ENCODE data around the gene E2F3. TPM values are rescaled to one million over a fixed set of nuclear protein-coding genes. Genes with fewer than 3 reads are reported as not detected.

E2F3 gene
- total and polyA plus RNA-seq, 2 donors (not counting 3 experiments of a cell fraction or from before 2014, with no cell fraction given), result 8.6 to 22.0 TPM

DNA sequence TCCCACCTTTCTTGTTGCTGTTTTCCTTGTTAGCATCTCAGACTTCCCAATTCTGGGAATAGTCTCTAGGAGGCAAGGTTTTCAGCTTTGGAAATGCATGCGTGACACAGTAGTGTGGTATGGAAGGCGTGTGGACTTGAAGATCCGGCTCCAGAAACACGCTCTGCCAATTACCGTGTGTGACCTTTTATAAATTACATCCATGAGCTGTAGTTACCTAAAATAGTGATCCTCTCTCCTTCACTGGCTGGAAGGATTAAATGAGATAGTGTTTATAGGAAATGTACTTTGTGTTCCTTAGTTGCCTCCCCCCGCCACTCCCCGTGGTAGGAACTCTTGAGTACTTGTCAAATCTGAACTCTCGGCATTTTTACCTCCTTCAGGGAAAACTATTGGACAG lies 13.0 kb downstream of the E2F3 start:
- no peak overlapping the region for H3K9ac ChIP-seq (replicated peaks; ENCODE audit: extremely low read depth, insufficient read depth, low read length)
- H3K27me3 ChIP-seq (ENCODE audit: control insufficient read depth in 2 of 2, insufficient read depth in 2 of 2, low read length in 2 of 2), result no peaks in the 10 kb centered on the region
- no peak overlapping the region for H3K27ac ChIP-seq (ENCODE audit: insufficient read depth, low read depth, low read length)
- H3K4me2 ChIP-seq (ENCODE audit: insufficient read depth, low read length), result no peak overlapping the region
- intact Hi-C loops (cut with micrococcal nuclease) (no loop called here), dilution Hi-C loops (cut with MboI; ENCODE audit: extremely low pct_ligation_motif_present, low sequenced_read_pairs) (no loop called here)
- no peak overlapping the region for H3K4me3 ChIP-seq (replicated peaks in 1 of 3; ENCODE audit: insufficient read depth in 1 of 3, low read depth in 1 of 3, low read length in 3 of 3)
- no TSS peak for BruUV-seq (replicated peaks)
- H3K36me3 ChIP-seq (ENCODE audit: control insufficient read depth in 2 of 2, extremely low read depth in 1 of 2, insufficient read depth in 2 of 2, low read length in 2 of 2), result no peaks in the 10 kb centered on the region
- peaks cover 98% of the 10 kb centered on the region for H3K79me2 ChIP-seq (ENCODE audit: control insufficient read depth, insufficient read depth, low read length)
- no peak overlapping the region for H2AFZ ChIP-seq (ENCODE audit: low read depth, low read length)
- ChIA-PET CTCF (interaction anchor here (3.0 kb wide), 1 partner anchor 10 kb away, joined by 16 read pairs; no protein-coding TSS in a partner anchor), POLR2A (no interaction called here)
- H3K9me3 ChIP-seq (replicated peaks; ENCODE audit: control insufficient read depth, insufficient read depth, low read length), result no peaks in the 10 kb centered on the region
- no peak for DNase-seq (ENCODE audit: low read depth, low spot score)
- TF ChIP-seq GATA2 (IDR thresholded peaks at IDR 0.05; ENCODE audit: insufficient read depth, insufficient read length, low read depth, low read length) (no peak), FOS (IDR thresholded peaks at IDR 0.05; ENCODE audit: borderline replicate concordance, insufficient read depth, low read length) (no peak), JUN (IDR thresholded peaks at IDR 0.05; ENCODE audit: borderline replicate concordance, insufficient read depth, insufficient read length, low read depth) (no peak), POLR2A (IDR thresholded peaks at IDR 0.05; ENCODE audit: low read depth, low read length) (no peak), EZH2 (IDR thresholded peaks at IDR 0.05; ENCODE audit: borderline replicate concordance, low read depth, low read length, severe bottlenecking) (no peak), POLR2AphosphoS5 (IDR thresholded peaks at IDR 0.05; ENCODE audit: insufficient read depth, low read depth, low read length) (no peak)
- TF ChIP-seq, protein P1, sequence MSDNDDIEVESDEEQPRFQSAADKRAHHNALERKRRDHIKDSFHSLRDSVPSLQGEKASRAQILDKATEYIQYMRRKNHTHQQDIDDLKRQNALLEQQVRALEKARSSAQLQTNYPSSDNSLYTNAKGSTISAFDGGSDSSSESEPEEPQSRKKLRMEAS (IDR thresholded peaks at IDR 0.05; ENCODE audit: insufficient read depth, insufficient read length), result no peak
- peaks cover 4% of the 10 kb centered on the region for H4K20me1 ChIP-seq (replicated peaks; ENCODE audit: control insufficient read depth, extremely low read depth, insufficient read depth, low read length)
- H3K9me1 ChIP-seq (replicated peaks; ENCODE audit: control insufficient read depth, extremely low read depth, insufficient read depth, low read length), result no peaks in the 10 kb centered on the region
- FAIRE-seq, result no peak
- H3K4me1 ChIP-seq (ENCODE audit: control insufficient read depth, extremely low read depth, insufficient read depth, low read length), result peaks cover 2% of the 10 kb centered on the region

DNA sequence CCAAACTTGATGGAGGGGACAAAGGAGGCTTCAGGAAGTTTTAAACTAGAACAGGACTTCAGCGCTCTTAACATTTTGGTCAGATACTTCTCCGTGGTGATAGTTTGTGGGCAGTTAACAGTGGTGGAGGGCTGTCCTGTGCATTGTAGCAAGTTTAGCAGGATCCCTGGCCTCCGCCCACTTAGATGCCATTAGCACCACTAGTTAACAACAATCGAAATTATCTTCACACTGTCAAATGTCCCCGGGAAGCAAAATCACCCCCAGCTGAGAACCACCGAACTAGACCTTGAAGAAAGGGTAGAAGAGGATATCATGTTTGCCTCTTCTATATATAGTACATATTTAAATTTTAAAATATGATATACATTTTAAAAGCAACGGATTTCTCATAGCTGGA lies 13.6 kb downstream of the E2F3 start:
- POLR2A ChIA-PET, result no interaction called here
- no peaks in the 10 kb centered on the region for H3K9me3 ChIP-seq (replicated peaks; ENCODE audit: control insufficient read depth, insufficient read depth, low read length)
- BruUV-seq (replicated peaks), result no TSS peak
- no peak overlapping the region for H3K4me2 ChIP-seq (ENCODE audit: insufficient read depth, low read length)
- H3K4me3 ChIP-seq (replicated peaks in 1 of 3; ENCODE audit: insufficient read depth in 1 of 3, low read depth in 1 of 3, low read length in 3 of 3), result no peak overlapping the region
- H3K9ac ChIP-seq (replicated peaks; ENCODE audit: extremely low read depth, insufficient read depth, low read length), result no peak overlapping the region
- no peak for TF ChIP-seq POLR2A (IDR thresholded peaks at IDR 0.05; ENCODE audit: low read depth, low read length)
- no peak for TF ChIP-seq FOS (IDR thresholded peaks at IDR 0.05; ENCODE audit: borderline replicate concordance, insufficient read depth, low read length)
- no peak for TF ChIP-seq POLR2AphosphoS5 (IDR thresholded peaks at IDR 0.05; ENCODE audit: insufficient read depth, low read depth, low read length)
- TF ChIP-seq MYC (IDR thresholded peaks at IDR 0.05; ENCODE audit: low read depth, low read length), result no peak
- TF ChIP-seq EZH2 (IDR thresholded peaks at IDR 0.05; ENCODE audit: borderline replicate concordance, low read depth, low read length, severe bottlenecking), result no peak
- TF ChIP-seq, protein P2, sequence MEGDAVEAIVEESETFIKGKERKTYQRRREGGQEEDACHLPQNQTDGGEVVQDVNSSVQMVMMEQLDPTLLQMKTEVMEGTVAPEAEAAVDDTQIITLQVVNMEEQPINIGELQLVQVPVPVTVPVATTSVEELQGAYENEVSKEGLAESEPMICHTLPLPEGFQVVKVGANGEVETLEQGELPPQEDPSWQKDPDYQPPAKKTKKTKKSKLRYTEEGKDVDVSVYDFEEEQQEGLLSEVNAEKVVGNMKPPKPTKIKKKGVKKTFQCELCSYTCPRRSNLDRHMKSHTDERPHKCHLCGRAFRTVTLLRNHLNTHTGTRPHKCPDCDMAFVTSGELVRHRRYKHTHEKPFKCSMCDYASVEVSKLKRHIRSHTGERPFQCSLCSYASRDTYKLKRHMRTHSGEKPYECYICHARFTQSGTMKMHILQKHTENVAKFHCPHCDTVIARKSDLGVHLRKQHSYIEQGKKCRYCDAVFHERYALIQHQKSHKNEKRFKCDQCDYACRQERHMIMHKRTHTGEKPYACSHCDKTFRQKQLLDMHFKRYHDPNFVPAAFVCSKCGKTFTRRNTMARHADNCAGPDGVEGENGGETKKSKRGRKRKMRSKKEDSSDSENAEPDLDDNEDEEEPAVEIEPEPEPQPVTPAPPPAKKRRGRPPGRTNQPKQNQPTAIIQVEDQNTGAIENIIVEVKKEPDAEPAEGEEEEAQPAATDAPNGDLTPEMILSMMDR (IDR thresholded peaks at IDR 0.05; ENCODE audit: extremely low read depth in 1 of 2, insufficient read depth in 1 of 2, low read depth in 1 of 2, low read length in 2 of 2), result no peak
- no peak for TF ChIP-seq GATA2 (IDR thresholded peaks at IDR 0.05; ENCODE audit: insufficient read depth, insufficient read length, low read depth, low read length)
- TF ChIP-seq, protein P1 (IDR thresholded peaks at IDR 0.05; ENCODE audit: insufficient read depth, insufficient read length), result no peak
- TF ChIP-seq JUN (IDR thresholded peaks at IDR 0.05; ENCODE audit: borderline replicate concordance, insufficient read depth, insufficient read length, low read depth), result no peak
- FAIRE-seq (no peak), DNase-seq (ENCODE audit: low read depth, low spot score) (no peak)
- no peaks in the 10 kb centered on the region for H3K36me3 ChIP-seq (ENCODE audit: control insufficient read depth in 2 of 2, extremely low read depth in 1 of 2, insufficient read depth in 2 of 2, low read length in 2 of 2)
- no peak overlapping the region for H3K27ac ChIP-seq (ENCODE audit: insufficient read depth, low read depth, low read length)
- no peaks in the 10 kb centered on the region for H3K9me1 ChIP-seq (replicated peaks; ENCODE audit: control insufficient read depth, extremely low read depth, insufficient read depth, low read length)
- no peak overlapping the region for H2AFZ ChIP-seq (ENCODE audit: low read depth, low read length)
- H4K20me1 ChIP-seq (replicated peaks; ENCODE audit: control insufficient read depth, extremely low read depth, insufficient read depth, low read length), result peaks cover 4% of the 10 kb centered on the region
- H3K27me3 ChIP-seq (ENCODE audit: control insufficient read depth in 2 of 2, insufficient read depth in 2 of 2, low read length in 2 of 2), result no peaks in the 10 kb centered on the region
- H3K4me1 ChIP-seq (ENCODE audit: control insufficient read depth, extremely low read depth, insufficient read depth, low read length), result no peaks in the 10 kb centered on the region
- dilution Hi-C loops (cut with MboI; ENCODE audit: extremely low pct_ligation_motif_present, low sequenced_read_pairs) (no loop called here), intact Hi-C loops (cut with micrococcal nuclease) (no loop called here)
- H3K79me2 ChIP-seq (ENCODE audit: control insufficient read depth, insufficient read depth, low read length), result peaks cover 98% of the 10 kb centered on the region
- CTCF ChIA-PET, result interaction anchor here (3.0 kb wide), 1 partner anchor 11 kb away, joined by 16 read pairs; no protein-coding TSS in a partner anchor
